Astrocyte of the hippocampus (primary cell): ENCODE results near the gene JPH3.

Experiments
- DNase-seq: peaks from one replicate; pipeline ENCODE4 v3.0.0; 2011; ENCODE audit warnings: low read depth, low spot score

The JPH3 gene

DNA sequence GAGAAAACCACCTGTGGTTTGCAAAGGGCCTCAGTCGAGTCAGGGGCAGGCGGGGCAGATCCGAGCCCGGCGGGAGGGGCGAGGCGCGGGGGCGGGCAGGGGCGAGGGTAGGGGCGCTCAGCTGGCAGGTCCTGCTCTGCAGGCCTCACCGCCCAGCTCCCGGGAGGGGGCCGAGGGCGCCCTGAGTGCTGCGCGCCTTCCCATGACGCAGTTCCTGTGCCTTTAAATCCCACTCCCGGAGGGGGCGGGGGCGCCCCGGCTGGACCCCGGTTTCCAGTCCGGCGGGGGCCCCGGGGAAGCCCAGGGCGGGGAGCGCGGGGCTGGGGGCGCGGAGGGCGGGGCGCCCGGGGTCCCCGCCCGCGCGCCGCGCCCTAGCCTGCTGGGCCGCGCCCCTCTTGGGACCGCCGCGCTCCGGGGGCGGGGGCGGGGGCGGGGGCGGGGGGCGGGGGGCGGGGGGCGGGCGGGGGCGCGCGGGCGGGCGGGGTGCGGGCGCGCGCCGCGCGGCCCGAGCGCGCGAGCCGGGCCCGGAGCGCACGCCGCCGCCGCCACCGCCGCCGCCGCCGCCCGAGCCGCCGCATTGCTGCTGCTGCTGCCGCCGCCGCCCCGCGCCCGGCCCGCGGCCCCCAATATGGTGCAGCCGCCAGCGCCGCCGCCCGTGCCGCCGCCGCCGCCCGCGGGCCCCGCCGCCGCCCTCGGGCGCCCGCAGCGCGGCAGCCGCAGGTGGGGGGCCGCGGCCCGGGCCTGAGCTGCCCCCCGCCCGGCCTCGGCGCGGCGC is at the start of gene JPH3:
TSS of gene JPH3 (plus strand) at position 508 of the 775 bp plus-strand sequence. CDS start 639 bp downstream, outside the sequence.
- DNase-seq = no peak

DNA sequence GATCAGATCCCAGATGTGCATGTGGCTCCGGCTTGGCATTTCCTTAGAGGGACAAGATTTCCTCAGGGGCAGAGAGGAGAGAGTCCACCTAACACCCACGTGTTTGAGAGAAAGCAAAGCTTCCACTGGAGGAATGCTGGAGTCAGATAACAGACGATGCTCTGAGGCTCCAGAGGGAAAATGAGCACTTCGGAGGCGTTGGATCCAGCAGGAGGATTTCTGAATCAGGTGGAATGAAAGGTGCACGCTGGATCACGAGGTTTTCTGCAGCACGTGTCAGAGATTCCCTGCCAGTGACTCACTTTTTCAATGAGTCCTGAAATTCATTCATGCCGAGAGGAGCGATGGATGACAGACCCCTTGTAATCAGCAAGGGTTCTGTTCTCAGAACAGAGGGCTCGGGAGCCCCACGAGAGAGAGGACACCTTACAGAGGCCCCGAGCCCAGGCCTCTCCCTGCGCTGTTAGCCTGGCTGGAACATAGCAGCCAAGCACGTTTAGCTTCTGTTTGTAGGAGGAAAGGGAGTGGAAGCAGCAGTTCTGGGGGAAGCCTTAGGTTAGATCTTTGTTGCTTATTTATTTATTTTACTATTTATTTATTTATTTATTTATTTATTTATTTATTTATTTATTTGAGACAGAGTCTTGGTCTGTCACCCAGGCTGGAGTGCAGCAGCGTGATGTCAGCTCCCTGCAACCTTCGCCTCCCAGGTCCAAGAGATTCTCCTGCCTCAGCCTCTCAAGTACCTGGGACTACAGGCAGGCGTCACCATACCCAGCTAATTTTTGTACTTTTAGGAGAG is 49.3 kb upstream of the JPH3 start:
- peak; percentile 61 for DNase-seq

DNA sequence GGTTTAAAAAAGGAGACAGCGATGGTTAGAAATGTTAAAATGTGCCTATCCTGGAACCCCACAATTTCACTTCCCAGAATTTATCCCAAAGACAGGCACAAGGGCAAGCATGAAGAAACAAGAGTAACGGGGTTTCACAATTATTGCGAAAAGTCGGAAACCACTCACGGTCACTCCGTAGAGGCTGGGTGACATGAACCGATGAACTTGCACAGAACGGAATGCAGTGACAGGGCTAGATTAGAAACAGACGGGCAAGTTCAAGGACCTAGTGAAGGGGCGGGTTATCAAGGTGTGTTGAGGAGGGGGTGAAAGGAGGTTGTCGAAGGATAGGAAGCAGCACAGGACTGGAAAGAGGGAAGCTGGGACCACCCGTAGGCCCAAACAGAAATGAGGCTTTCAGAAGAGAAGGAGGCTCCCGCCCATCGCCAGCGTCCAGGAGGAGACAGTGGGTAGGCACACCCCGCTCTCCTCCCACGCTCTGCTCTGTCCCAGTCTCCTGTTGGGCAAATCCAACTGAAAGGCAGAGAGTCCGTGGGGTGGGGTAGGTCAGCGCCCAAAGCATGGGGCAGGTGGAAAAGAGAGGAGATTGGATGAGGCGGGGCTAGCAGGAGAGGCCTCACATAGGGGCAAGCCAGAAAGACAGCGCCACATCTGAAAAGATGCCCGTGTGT is 47.4 kb upstream of the JPH3 start:
- DNase-seq = no peak

DNA sequence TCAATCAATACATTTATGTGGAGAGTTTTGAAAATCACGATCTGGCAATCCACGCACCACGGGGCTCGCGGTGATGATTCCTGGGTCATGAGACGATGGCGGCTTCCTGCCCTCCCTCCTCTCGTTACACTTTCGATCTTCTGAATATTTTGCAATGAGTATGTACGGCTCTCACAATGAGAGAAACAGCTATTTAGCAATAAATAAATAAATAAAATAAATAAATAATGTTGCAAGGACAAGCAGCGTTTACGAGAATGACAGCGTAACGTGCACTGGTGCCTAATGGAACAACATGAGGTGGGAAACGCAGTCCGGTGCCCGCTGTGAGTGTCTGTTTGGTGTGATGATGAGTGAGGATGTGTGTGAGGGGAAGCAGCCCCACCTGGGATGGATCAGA is 46.7 kb upstream of the JPH3 start:
- no peak for DNase-seq

DNA sequence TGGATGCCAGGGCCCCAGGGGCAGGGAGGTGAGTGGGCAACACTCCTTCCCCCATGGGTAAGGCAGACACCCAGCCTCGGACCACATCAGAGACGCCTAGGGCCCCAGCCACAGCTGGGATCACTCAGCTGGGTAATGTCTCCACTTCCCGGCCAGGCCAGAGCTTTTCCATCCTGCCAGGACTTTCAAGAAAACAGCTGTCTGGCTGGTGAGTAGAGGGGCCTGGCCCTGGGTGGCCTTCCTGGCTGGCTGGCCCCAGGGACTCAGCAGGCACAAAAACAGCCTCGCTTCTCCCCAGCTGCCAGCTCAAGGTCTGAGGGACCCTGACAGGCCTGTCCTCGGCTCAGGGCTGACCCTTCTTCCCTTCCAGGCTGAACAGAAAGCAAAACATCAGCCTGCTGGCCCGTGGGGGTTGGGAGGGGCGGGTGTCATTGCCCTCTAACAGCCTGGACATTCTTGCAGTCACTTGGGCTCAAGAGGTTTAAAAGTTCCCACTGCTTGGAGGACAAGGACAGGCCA is 45.3 kb upstream of the JPH3 start:
- no peak for DNase-seq

GRCh38 chr16:87558682-87559081 is 43.6 kb upstream of the JPH3 start:
- DNase-seq = no peak

DNA sequence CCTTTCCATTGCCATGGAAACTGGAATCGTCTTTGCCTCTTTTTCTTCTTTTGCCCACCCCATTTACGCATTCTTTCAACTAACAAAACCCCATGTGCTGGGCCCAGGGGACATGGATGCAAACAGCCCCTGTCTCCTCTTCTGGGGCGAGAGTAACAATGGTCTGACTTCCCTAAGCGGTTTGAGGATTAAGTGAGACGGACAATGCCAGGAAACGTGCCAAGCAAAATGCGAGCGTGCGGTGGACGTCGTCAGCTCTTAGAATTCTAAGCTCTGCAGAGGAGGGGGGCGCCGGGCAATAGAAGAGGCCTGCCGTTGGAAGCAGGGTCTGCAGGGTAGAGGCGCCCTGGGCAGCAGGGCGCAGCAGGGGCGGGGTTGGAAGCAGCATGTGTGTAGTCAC is 42.4 kb upstream of the JPH3 start:
- peak; percentile 76 for DNase-seq

GRCh38 chr16:87560428-87561199 is 41.7 kb upstream of the JPH3 start:
- DNase-seq = no peak

GRCh38 chr16:87561200-87562105 is 40.9 kb upstream of the JPH3 start:
- no peak for DNase-seq

DNA sequence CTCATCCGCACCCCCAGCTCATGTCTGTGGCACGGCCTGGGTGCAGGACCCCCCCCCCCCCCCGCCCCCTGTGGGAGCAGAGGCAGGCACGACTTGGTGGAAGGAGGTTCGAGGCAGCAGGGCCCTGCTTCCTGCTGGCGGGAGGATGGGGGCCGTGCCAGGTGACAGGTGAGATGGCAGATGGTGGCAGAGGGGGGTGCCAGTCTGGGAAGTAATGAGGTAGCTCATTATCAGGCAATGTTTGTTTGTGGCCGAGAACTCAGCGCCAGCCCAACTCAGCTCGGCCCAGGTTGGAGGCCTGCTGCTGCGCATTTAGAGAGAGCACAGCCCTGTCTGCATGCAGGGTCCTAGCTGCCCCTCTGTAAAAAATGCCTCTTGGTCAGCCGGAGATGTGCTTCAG is 40.1 kb upstream of the JPH3 start:
- DNase-seq = no peak

GRCh38 chr16:87563022-87563421 is 39.3 kb upstream of the JPH3 start:
- DNase-seq = no peak

DNA sequence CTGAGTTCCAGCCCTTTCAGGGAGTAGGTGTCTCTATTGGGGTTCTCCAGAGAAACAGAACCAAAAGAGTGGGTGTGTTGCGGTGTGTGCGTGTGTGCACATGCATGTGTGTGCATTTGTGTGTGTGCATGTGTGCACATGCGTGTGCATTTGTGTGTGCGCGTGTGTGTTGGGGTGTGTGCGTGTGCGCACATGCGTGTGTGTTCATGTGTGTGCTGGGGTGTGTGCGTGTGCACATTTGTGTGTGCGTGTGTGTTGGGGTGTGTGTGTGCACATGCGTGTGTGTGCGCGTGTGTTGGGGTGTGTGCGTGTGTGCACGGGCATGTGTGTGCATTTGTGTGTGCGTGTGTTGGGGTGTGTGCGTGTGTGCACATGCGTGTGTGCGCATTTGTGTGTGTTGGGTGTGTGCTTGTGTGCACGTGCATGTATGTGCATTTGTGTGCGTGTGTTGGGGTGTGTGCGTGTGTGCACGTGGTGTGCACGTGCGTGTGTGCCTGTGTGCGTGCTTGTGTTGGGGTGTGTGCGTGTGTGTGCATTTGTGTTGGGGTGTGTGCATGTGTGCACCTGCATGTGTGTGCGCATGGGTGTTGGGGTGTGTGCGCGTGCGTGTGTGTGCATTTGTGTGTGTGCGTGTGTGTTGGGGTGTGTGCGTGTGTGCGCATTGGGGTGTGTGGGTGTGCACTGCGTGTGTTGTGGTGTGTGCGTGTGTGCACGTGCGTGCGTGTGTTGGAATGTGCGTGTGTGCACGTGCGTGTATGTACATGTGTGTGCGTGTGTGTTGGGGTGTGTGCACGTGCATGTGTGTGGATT is 38.4 kb upstream of the JPH3 start:
- no peak for DNase-seq

DNA sequence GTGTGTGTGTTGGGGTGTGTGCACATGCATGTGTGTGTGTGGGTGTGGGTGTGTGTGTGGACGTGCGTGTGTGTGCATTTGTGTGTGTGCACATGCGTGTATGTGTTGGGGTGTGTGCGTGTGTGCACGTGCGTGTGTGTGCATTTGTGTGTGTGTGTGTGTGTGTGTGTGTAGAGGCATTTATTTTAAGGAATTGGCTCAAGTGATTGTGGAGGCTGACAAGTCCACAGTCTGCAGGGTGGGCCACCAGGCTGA is 37.9 kb upstream of the JPH3 start:
- no peak for DNase-seq

DNA sequence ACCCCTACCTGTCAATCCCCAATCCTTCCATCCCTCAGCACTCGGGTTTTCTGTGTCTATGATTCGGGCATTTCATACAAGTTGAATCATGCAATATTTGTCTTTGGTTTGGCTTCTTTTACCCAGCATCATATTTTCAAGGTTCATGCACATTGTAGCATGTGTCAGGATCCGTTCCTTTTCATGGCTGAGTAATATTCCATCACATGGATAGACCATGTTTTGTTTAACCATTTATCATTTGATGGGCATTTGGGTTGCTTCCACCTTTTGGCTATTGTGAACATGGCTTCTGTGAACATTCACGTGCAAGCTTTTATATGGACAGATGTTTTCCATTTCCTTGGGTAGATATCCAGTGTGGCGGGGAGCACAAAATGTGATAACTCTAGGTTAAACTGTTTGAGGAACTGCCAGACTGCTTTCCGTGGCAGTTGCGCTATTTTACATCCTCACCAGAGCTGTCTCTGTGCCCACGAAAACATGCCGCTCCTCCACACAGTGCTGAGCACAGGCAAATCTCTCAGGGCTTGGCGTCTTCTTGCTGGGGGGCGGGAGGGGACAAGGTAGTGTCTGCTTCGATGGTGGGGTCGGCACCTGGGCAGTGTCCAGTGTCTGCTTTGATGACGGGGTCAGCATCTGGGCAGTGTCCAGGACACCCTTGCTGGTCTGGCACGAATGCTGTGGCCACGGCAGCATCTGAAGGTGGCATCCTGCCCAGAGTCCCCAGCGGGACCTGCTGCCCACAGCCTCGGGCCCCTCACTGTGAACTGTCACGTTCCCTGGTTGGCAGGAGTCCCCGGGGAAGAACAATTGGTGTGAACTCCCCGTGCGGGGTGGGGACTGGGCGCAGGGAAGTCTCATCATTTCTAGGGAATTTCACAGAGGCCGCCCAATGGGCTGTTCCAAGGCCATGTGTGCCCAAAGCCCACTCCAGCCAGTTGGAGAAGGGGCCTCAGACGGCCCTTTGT is 32.4 kb upstream of the JPH3 start:
- DNase-seq = peak; percentile 40

DNA sequence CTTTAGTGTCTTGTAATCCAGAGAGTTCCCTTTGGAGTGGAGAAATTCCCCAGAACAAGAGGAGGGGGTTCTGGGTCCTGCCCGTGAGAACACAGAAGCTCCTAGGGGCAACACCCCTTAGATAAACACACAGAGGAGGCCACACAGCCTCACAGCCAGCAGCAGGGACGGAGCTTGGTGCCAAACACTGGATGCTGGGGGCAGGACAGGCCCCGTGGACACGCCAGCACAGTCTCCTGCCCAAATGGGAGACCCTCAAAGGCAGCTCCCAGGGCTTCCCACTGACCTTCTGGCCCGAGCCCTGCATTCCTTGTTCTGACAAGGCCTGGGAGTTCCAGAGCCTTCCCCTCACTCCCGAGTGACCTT is 31.8 kb upstream of the JPH3 start:
- DNase-seq = no peak

GRCh38 chr16:87570938-87571867 is 31.1 kb upstream of the JPH3 start:
- peak; percentile 75 for DNase-seq

GRCh38 chr16:87571868-87572244 is 30.5 kb upstream of the JPH3 start:
- no peak for DNase-seq

GRCh38 chr16:87572959-87573358 is 29.3 kb upstream of the JPH3 start:
- DNase-seq = no peak
